HUES64 (cell line): Measurements from ENCODE around the gene EOGT. TPM values are rescaled to one million over a fixed set of nuclear protein-coding genes. Genes with fewer than 3 reads are reported as not detected.

Source experiments
- H3K27ac ChIP-seq: 2 replicates; pipeline ENCODE4 v1.7.0; 2013; ENCODE audit warnings: low read depth, low read length, inconsistent platforms
- H3K27me3 ChIP-seq: 2 replicates; pipeline ENCODE4 v1.6.1; 2013; ENCODE audit warnings: mild to moderate bottlenecking, low read length; ENCODE audit not compliant: insufficient read depth
- H3K36me3 ChIP-seq: 2 replicates; pipeline ENCODE4 v1.6.1; 2013; ENCODE audit warnings: mild to moderate bottlenecking, low read length; ENCODE audit not compliant: insufficient read depth
- H3K4me1 ChIP-seq: 2 replicates; pipeline ENCODE4 v1.6.1; 2013; ENCODE audit warnings: mild to moderate bottlenecking, low read length, moderate library complexity; ENCODE audit not compliant: insufficient read depth
- H3K4me3 ChIP-seq: 2 replicates; pipeline ENCODE4 v1.5.1; 2013; ENCODE audit warnings: mild to moderate bottlenecking, low read length, moderate library complexity
- H3K9ac ChIP-seq: 2 replicates; pipeline ENCODE4 v1.6.1; 2013; ENCODE audit warnings: mild to moderate bottlenecking, low read depth, low read length
- H3K9me3 ChIP-seq: 2 replicates; pipeline ENCODE4 v1.6.1; 2013; ENCODE audit warnings: low read depth, low read length; ENCODE audit not compliant: insufficient read depth
- WGBS: fragments of 150-250, 120-280 bp; methylation state at CpG from one replicate; pipeline ENCODE4 v1.1.7; 2013; ENCODE audit warnings: missing lambda C conversion rate; 5-methylcytosine and 5-hydroxymethylcytosine counted together
- polyA plus RNA-seq, 2 experiments: library from polyadenylated mRNA; stranded (reverse); fragments of 50-300 nt; gene quantifications; one replicate each; pipeline ENCODE4 v1.2.3, GENCODE V29; 2013

EOGT gene
- 39.4 TPM for polyA plus RNA-seq (2013, experiment 1 of 2)
- 37.8 TPM for polyA plus RNA-seq (2013, experiment 2 of 2)

- Histone ChIP-seq H3K27me3 (peaks cover 19% of the 10 kb centered on the region), H3K27ac (peak within 1 kb of the TSS; percentile 82; the same call in 1 of the 2 replicates), H3K9ac (peak within 1 kb of the TSS; percentile 89), H3K4me3 (peak within 1 kb of the TSS; percentile 81), H3K4me1 (peaks cover 60% of the 10 kb centered on the region), H3K9me3 (no peaks in the 10 kb centered on the region), H3K36me3 (peaks cover 12% of the 10 kb centered on the region; the same call in 1 of the 2 replicates)
- WGBS: under 1% methylated on average over 96 of the region's 96 CpGs
Observed at GRCh38 chr3:69013253-69014021, at the start of gene EOGT. Gene EOGT, minus strand, starts transcription at chr3:69013684. Its CDS starts 3,838 bp downstream, at chr3:69009846.

- peaks cover 98% of the 10 kb centered on the region for H3K36me3 ChIP-seq
Observed at GRCh38 chr3:69059688-69060087, 46.2 kb upstream of the EOGT start.

GRCh38 chr3:69058947-69059224 lies 45.4 kb upstream of the EOGT start:
- Histone ChIP-seq H3K27me3 (no peaks in the 10 kb centered on the region), H3K4me1 (no peaks in the 10 kb centered on the region), H3K4me3 (no peak overlapping the region), H3K9ac (no peak overlapping the region), H3K9me3 (no peaks in the 10 kb centered on the region), H3K27ac (no peak overlapping the region), H3K36me3 (peaks cover 95% of the 10 kb centered on the region)
- WGBS: 73% methylated on average over 1 of the region's 2 CpGs

More at GRCh38 chr3:69059688-69060087, 46.2 kb upstream of the EOGT start:
- Histone ChIP-seq H3K27ac (no peak overlapping the region), H3K4me3 (no peak overlapping the region), H3K9ac (no peak overlapping the region), H3K4me1 (no peaks in the 10 kb centered on the region), H3K9me3 (no peaks in the 10 kb centered on the region), H3K27me3 (no peaks in the 10 kb centered on the region)

GRCh38 chr3:69058180-69058946 lies 44.9 kb upstream of the EOGT start:
- Histone ChIP-seq H3K9me3 (no peaks in the 10 kb centered on the region), H3K27me3 (no peaks in the 10 kb centered on the region), H3K27ac (no peak overlapping the region), H3K4me1 (no peaks in the 10 kb centered on the region), H3K9ac (no peak overlapping the region), H3K4me3 (no peak overlapping the region), H3K36me3 (peaks cover 92% of the 10 kb centered on the region)
- 96% methylated on average over 3 of the region's 3 CpGs for WGBS

- Histone ChIP-seq H3K27me3 (no peaks in the 10 kb centered on the region), H3K36me3 (peaks cover 49% of the 10 kb centered on the region), H3K4me1 (peaks cover 11% of the 10 kb centered on the region; the same call in 1 of the 2 replicates), H3K9me3 (no peaks in the 10 kb centered on the region), H3K9ac (peak overlapping the region; percentile 80), H3K27ac (peak overlapping the region; percentile 72), H3K4me3 (peak overlapping the region; percentile 79)
- 20% methylated on average over 9 of the region's 9 CpGs for WGBS
Observed at GRCh38 chr3:69052472-69052898, 39.0 kb upstream of the EOGT start.

GRCh38 chr3:69051756-69052471 lies 38.4 kb upstream of the EOGT start, which contains the start of gene TMF1:
Gene TMF1, minus strand, starts transcription at chr3:69052333. Its CDS starts 247 bp downstream, at chr3:69052086.
- H3K9ac ChIP-seq: peak within 1 kb of the TSS; percentile 80
- H3K27ac ChIP-seq: peak within 1 kb of the TSS; percentile 79
- peak within 1 kb of the TSS; percentile 79 for H3K4me3 ChIP-seq
- H3K27me3 ChIP-seq: no peaks in the 10 kb centered on the region
- peaks cover 11% of the 10 kb centered on the region; the same call in 1 of the 2 replicates for H3K4me1 ChIP-seq
- under 1% methylated on average over 45 of the region's 45 CpGs for WGBS
- H3K36me3 ChIP-seq: peaks cover 49% of the 10 kb centered on the region
- no peaks in the 10 kb centered on the region for H3K9me3 ChIP-seq

GRCh38 chr3:69048990-69049389 lies 35.5 kb upstream of the EOGT start:
- H3K9me3 ChIP-seq: no peaks in the 10 kb centered on the region
- peaks cover 11% of the 10 kb centered on the region; the same call in 1 of the 2 replicates for H3K4me1 ChIP-seq
- 100% methylated on average over 2 of the region's 2 CpGs for WGBS
- H3K4me3 ChIP-seq: no peak overlapping the region
- H3K27ac ChIP-seq: no peak overlapping the region
- H3K36me3 ChIP-seq: peaks cover 46% of the 10 kb centered on the region
- no peak overlapping the region for H3K9ac ChIP-seq
- no peaks in the 10 kb centered on the region for H3K27me3 ChIP-seq

- H3K27ac ChIP-seq: no peak overlapping the region
- no peaks in the 10 kb centered on the region for H3K9me3 ChIP-seq
- peaks cover 85% of the 10 kb centered on the region for H3K36me3 ChIP-seq
- H3K4me1 ChIP-seq: no peaks in the 10 kb centered on the region
- H3K27me3 ChIP-seq: no peaks in the 10 kb centered on the region
- H3K9ac ChIP-seq: no peak overlapping the region
- 95% methylated on average over 1 of the region's 2 CpGs for WGBS
- H3K4me3 ChIP-seq: no peak overlapping the region
Observed at GRCh38 chr3:69044608-69045007, 31.1 kb upstream of the EOGT start.

GRCh38 chr3:69033470-69033869 lies 20.0 kb upstream of the EOGT start:
- Histone ChIP-seq H3K27ac (no peak overlapping the region), H3K9ac (no peak overlapping the region), H3K4me1 (no peaks in the 10 kb centered on the region), H3K4me3 (no peak overlapping the region), H3K27me3 (no peaks in the 10 kb centered on the region), H3K36me3 (peaks cover 94% of the 10 kb centered on the region), H3K9me3 (no peaks in the 10 kb centered on the region)
- WGBS: 96% methylated on average over 7 of the region's 7 CpGs

- H3K36me3 ChIP-seq: peaks cover 94% of the 10 kb centered on the region
- H3K4me3 ChIP-seq: no peak overlapping the region
- 95% methylated on average over 9 of the region's 9 CpGs for WGBS
- no peaks in the 10 kb centered on the region for H3K4me1 ChIP-seq
- no peak overlapping the region for H3K9ac ChIP-seq
- no peaks in the 10 kb centered on the region for H3K27me3 ChIP-seq
- H3K9me3 ChIP-seq: no peaks in the 10 kb centered on the region
- H3K27ac ChIP-seq: no peak overlapping the region
Observed at GRCh38 chr3:69032737-69033136, 19.3 kb upstream of the EOGT start.

GRCh38 chr3:69032142-69032541 lies 18.7 kb upstream of the EOGT start:
- no peak overlapping the region for H3K9ac ChIP-seq
- H3K27me3 ChIP-seq: no peaks in the 10 kb centered on the region
- WGBS: 100% methylated on average over 2 of the region's 2 CpGs
- H3K27ac ChIP-seq: no peak overlapping the region
- no peaks in the 10 kb centered on the region for H3K9me3 ChIP-seq
- no peaks in the 10 kb centered on the region for H3K4me1 ChIP-seq
- no peak overlapping the region for H3K4me3 ChIP-seq
- peaks cover 97% of the 10 kb centered on the region for H3K36me3 ChIP-seq
